CD8-positive, alpha-beta memory T cell (primary cell): ENCODE measurements around the gene MSLN. TPM values are rescaled to one million over a fixed set of nuclear protein-coding genes. Genes with fewer than 3 reads are reported as not detected.

ENCODE experiments used
- CTCF ChIA-PET: fragments of 350-600 bp; sonication (Branson Sonifier 250); formaldehyde crosslinking; loops from one replicate; lab custom pipeline; 2021; ENCODE audit warnings: antibody characterized with exemption; lab: Charles Lee
- POLR2A ChIA-PET: fragments of 350-600 bp; sonication (Branson Sonifier 250); formaldehyde crosslinking; loops from one replicate; lab custom pipeline; 2021; ENCODE audit warnings: antibody characterized with exemption; lab: Charles Lee
- DNase-seq, 5 donors: peaks; one replicate each; pipeline versions ENCODE4 v3.0.0 to v3.0.0-alpha.2; 2020 to 2022; ENCODE audit warnings: mixed read lengths in 1 of 5
- H3K27ac ChIP-seq: one replicate; pipeline ENCODE4 v1.7.0; 2013; ENCODE audit warnings: low read depth, mild to moderate bottlenecking, low read length, moderate library complexity
- H3K27me3 ChIP-seq: 2 replicates; pipeline ENCODE4 v1.7.0; 2013; ENCODE audit warnings: low read length, mild to moderate bottlenecking; ENCODE audit not compliant: insufficient read depth, poor library complexity, severe bottlenecking
- H3K36me3 ChIP-seq: 2 replicates; pipeline ENCODE4 v1.7.0; 2013; ENCODE audit warnings: mild to moderate bottlenecking, low read length, moderate library complexity; ENCODE audit not compliant: insufficient read depth
- H3K4me1 ChIP-seq: 2 replicates; pipeline ENCODE4 v1.7.0; 2013; ENCODE audit warnings: mild to moderate bottlenecking, low read length, moderate library complexity; ENCODE audit not compliant: insufficient read depth
- H3K4me3 ChIP-seq: 2 replicates; pipeline ENCODE4 v1.7.0; 2013; ENCODE audit warnings: mild to moderate bottlenecking, low read length
- H3K9me3 ChIP-seq: 2 replicates; pipeline ENCODE4 v1.7.0; 2013; ENCODE audit warnings: mild to moderate bottlenecking, low read length
- H3K27ac Mint-ChIP-seq, 8 donors: one replicate each; pipeline ENCODE4 v1.8.0; 2020 to 2021; ENCODE audit warnings: mixed read lengths in 8 of 8, mild to moderate bottlenecking in 6 of 8, inconsistent platforms in 3 of 8, moderate library complexity in 3 of 8
- H3K27me3 Mint-ChIP-seq, 2 donors: one replicate each; pipeline ENCODE4 v1.8.0; 2020 to 2021; ENCODE audit warnings: mixed read lengths in 2 of 2, mild to moderate bottlenecking in 1 of 2, moderate library complexity in 1 of 2
- H3K36me3 Mint-ChIP-seq, 3 donors: one replicate each; pipeline ENCODE4 v1.8.0; 2020 to 2021; ENCODE audit warnings: mixed read lengths in 3 of 3, inconsistent platforms in 1 of 3, mild to moderate bottlenecking in 1 of 3
- H3K4me1 Mint-ChIP-seq, 3 donors: one replicate each; pipeline ENCODE4 v1.8.0; 2020 to 2021; ENCODE audit warnings: mixed read lengths in 3 of 3, inconsistent platforms in 1 of 3, mild to moderate bottlenecking in 1 of 3
- H3K4me3 Mint-ChIP-seq, 7 donors: one replicate each; pipeline ENCODE4 v1.8.0; 2020 to 2021; ENCODE audit warnings: mixed read lengths in 7 of 7, mild to moderate bottlenecking in 6 of 7, moderate library complexity in 4 of 7, inconsistent platforms in 2 of 7
- H3K9me3 Mint-ChIP-seq, 5 donors: one replicate each; pipeline ENCODE4 v1.8.0; 2020 to 2022; ENCODE audit warnings: mixed read lengths in 5 of 5, mild to moderate bottlenecking in 3 of 5, moderate library complexity in 2 of 5, inconsistent platforms in 1 of 5
- polyA plus RNA-seq: library from polyadenylated mRNA; unstranded; fragments of 300-500 nt; fragmentation: Illumina TruSeq; gene quantifications from one replicate; pipeline ENCODE4 v1.2.3, GENCODE V29; 2021
- total RNA-seq, 2 experiments: library from RNA; stranded (reverse); gene quantifications; one replicate each; pipeline ENCODE4 v1.2.3, GENCODE V29; 2021

The MSLN gene
- total and polyA plus RNA-seq, 3 experiments from 2014 or later: not detected

DNA sequence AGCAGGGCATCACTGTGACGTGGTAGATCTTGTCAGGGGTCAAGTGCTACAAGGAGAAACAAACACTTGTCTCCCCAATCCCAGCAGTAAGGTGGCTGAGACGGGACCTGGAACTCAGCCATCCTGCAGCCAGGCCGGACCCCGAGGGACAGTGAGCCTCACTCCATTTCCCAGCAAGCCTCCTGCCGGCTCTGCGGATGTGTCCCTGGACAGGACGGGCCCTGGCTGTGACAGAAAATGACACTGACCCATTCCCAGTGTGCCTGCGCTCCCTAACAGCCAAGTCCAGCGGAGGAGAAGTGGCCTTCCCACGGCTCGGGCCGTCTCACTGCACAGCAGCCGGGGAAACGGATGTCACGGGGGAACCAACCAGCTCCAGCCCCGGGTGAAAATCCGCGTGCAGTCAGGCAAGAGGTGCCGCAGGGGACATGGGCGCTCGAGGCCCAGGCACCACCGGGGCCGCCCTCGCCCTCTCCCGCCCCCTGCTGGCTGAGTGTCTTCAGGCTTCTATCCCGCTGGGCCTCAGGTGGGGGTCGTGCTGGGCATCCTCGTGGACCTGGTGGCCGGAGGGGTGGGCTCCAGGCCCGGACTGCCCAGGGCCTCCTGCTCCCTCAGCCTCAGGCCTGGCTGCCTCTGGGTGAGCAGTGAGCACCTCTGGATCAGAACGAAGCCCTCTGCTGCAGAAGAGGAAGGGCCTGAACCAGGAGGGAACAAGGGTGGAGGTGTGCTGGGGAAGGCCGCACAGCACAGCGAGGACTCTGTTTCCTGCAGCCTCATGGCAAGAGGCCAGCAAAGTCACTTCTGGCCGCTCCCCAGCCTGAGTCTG is 26.9 kb upstream of the MSLN start:
- peak overlapping the region in 2 of 8 donors; percentile 41 to 58 for H3K27ac Mint-ChIP-seq
- CTCF ChIA-PET: interaction anchor here (18.9 kb wide), 1 partner anchor 16 kb away, joined by 332 read pairs; the partner anchor contains the start of genes ANTKMT, CCDC78, HAGHL and METRN
- Histone ChIP-seq H3K4me1 (no peaks in the 10 kb centered on the region), H3K9me3 (no peaks in the 10 kb centered on the region), H3K4me3 (no peak overlapping the region), H3K27me3 (no peaks in the 10 kb centered on the region), H3K36me3 (peaks cover 19% of the 10 kb centered on the region), H3K27ac (no peak overlapping the region)
- H3K4me1 Mint-ChIP-seq: no peaks in the 10 kb centered on the region
- peak overlapping the region in 1 of 7 donors; percentile 27 for H3K4me3 Mint-ChIP-seq
- POLR2A ChIA-PET: interaction anchor here (1.0 kb wide), 1 partner anchor 18 kb away, joined by 4 read pairs; no protein-coding TSS in a partner anchor
- peak in 2 of 5 donors; percentile 48 to 56 for DNase-seq
- H3K27me3 Mint-ChIP-seq: no peaks in the 10 kb centered on the region
- peaks cover 0 to 41% (median 2%) of the 10 kb centered on the region in 3 donors for H3K36me3 Mint-ChIP-seq
- H3K9me3 Mint-ChIP-seq: no peaks in the 10 kb centered on the region

DNA sequence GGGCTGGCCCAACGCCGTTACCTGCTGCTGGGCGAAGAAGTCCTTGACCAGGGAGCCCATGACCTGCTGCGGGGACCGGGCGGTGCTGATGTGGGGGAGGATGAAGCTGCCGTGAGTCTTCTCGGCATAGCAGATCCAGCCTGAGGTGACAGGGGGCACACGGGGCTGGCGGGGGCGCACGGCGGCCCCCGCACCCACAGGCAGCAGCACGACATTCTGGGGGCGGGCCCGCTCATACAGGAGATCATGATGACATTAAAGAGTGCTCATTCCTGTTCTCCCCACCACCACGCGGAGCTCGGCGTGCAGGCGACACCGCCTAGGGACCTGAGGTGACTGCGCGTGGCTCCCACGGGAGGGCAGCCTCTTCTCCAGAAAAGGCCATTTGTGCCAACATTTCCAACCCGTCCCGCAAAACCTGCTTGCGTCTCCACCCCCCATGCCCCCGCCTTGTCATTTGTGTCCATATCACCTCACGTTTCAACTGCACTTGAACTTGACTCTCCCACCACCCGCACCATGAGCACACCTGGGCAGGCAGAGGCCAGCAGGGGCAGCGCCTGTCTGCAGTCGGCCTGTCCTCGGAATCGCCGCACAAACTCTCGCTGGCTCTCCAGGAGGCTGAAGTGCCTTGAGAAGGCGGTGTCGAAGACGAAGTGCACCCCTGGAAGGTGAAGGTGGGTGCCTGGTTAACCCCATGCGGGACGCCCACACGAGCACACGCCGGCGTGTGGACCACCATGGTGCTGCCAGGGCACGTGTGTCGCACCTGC is 26.1 kb upstream of the MSLN start:
- Mint-ChIP-seq H3K36me3 (peaks cover 0 to 44% (median 2%) of the 10 kb centered on the region in 3 donors), H3K4me3 (no peak overlapping the region), H3K4me1 (peaks cover 0 to 4% (median 1%) of the 10 kb centered on the region in 3 donors), H3K27ac (no peak overlapping the region), H3K9me3 (no peaks in the 10 kb centered on the region), H3K27me3 (no peaks in the 10 kb centered on the region)
- CTCF ChIA-PET: interaction anchor here (18.9 kb wide), 1 partner anchor 17 kb away, joined by 332 read pairs; the partner anchor contains the start of genes ANTKMT, CCDC78, HAGHL and METRN
- Histone ChIP-seq H3K4me1 (no peaks in the 10 kb centered on the region), H3K27me3 (no peaks in the 10 kb centered on the region), H3K9me3 (no peaks in the 10 kb centered on the region), H3K4me3 (no peak overlapping the region), H3K36me3 (peaks cover 19% of the 10 kb centered on the region), H3K27ac (no peak overlapping the region)
- DNase-seq: no peak
- POLR2A ChIA-PET: no interaction called here

DNA sequence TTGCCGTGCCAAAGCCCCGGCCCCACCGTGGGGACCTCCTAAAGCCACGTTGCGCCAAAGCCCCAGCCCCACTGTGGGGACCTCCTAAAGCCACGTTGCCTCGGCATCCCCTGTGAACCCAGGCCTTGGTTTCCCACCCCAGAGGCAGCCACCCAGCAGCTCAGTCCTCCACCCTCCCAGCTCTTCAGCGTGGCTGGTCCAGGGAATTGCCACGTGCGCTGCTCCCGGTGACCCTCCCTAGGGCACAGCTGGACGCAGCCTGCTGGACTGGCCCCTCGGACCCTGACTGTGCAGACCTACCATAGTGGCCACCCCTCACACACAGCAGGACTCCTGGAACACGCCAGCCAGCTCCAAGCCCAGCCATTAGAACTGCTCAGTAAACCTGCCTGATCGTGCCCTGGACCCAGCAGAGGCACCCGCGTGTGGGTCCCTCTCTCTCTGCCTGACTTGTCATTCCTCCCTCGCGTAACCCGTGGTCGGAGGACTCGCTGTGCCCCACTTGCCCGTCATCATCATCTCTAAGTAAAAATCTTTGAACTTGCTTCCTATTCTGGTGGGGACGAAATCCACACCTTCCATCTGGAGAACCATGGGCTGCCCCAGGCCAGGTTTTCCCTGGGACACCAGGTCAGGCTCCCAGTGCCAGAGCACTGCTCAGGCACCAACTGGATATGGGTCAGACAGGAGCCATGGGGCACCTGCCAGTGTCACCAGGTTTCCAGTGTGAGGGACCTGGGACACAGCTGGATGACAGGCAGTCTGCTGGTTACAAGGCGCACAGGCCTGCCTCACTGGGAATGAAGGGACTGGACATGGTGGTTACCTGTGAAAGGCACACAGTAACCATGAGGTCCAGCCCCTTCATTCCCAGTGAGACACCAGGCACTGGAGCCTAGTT is 25.3 kb upstream of the MSLN start:
- ChIA-PET POLR2A (interaction anchor here (2.3 kb wide), 1 partner anchor 14 kb away, joined by 8 read pairs; the partner anchor contains the start of gene ANTKMT), CTCF (interaction anchor here (1.1 to 18.9 kb wide), 2 partner anchors 18 to 50 kb away, joined by 3 to 332 read pairs; partner anchors contain the start of genes ANTKMT, CCDC78, HAGHL and METRN)
- Histone ChIP-seq H3K9me3 (no peaks in the 10 kb centered on the region), H3K27ac (peak overlapping the region; percentile 75), H3K27me3 (no peaks in the 10 kb centered on the region), H3K4me3 (no peak overlapping the region), H3K36me3 (peaks cover 19% of the 10 kb centered on the region), H3K4me1 (peaks cover 7% of the 10 kb centered on the region)
- peak overlapping the region in 1 of 7 donors; percentile 76 for H3K4me3 Mint-ChIP-seq
- no peak for DNase-seq
- no peak overlapping the region for H3K27ac Mint-ChIP-seq
- H3K4me1 Mint-ChIP-seq: peaks cover 0 to 12% (median 1%) of the 10 kb centered on the region in 3 donors
- H3K27me3 Mint-ChIP-seq: no peaks in the 10 kb centered on the region
- peaks cover 0 to 47% (median 2%) of the 10 kb centered on the region in 3 donors for H3K36me3 Mint-ChIP-seq
- no peaks in the 10 kb centered on the region for H3K9me3 Mint-ChIP-seq

DNA sequence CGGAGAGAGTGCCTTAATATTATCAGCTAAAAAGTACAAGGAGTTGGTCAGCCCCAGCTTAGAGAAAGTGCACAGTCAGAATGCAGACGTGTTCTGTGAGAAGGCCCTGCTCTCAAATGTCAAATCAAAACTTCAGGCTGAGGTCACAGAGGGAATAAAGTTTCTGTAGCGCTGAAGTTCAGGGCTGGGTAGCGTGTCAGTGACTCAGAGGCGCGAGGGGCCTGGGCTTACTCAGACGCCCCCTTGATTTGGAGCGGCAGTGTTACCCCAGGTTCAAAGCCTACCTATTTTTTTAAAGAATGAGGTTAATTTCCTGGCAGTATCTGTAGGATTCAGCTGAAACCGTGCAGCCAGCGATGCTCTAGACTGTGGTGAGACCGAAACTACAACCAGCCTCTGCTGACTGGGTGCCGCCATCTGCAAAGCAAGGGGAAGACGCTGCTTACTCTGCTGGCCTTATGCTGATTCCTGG is 24.5 kb upstream of the MSLN start:
- Histone ChIP-seq H3K27ac (peak overlapping the region; percentile 75), H3K4me1 (peaks cover 10% of the 10 kb centered on the region), H3K36me3 (peaks cover 19% of the 10 kb centered on the region), H3K9me3 (no peaks in the 10 kb centered on the region), H3K4me3 (no peak overlapping the region), H3K27me3 (no peaks in the 10 kb centered on the region)
- Mint-ChIP-seq H3K4me1 (peaks cover 0 to 12% (median 1%) of the 10 kb centered on the region in 3 donors), H3K27ac (peak overlapping the region in 2 of 8 donors; percentile 38 to 76), H3K36me3 (peaks cover 0 to 47% (median 2%) of the 10 kb centered on the region in 3 donors), H3K4me3 (peak overlapping the region in 1 of 7 donors; percentile 34), H3K27me3 (no peaks in the 10 kb centered on the region), H3K9me3 (no peaks in the 10 kb centered on the region)
- ChIA-PET CTCF (interaction anchor here (1.1 to 18.9 kb wide), 2 partner anchors 19 to 49 kb away, joined by 3 to 332 read pairs; partner anchors contain the start of genes ANTKMT, CCDC78, HAGHL and METRN), POLR2A (interaction anchor here (0.6 to 2.3 kb wide), 2 partner anchors 15 to 24 kb away, joined by 3 to 8 read pairs; partner anchors contain the start of genes ANTKMT and MSLN)
- no peak for DNase-seq

DNA sequence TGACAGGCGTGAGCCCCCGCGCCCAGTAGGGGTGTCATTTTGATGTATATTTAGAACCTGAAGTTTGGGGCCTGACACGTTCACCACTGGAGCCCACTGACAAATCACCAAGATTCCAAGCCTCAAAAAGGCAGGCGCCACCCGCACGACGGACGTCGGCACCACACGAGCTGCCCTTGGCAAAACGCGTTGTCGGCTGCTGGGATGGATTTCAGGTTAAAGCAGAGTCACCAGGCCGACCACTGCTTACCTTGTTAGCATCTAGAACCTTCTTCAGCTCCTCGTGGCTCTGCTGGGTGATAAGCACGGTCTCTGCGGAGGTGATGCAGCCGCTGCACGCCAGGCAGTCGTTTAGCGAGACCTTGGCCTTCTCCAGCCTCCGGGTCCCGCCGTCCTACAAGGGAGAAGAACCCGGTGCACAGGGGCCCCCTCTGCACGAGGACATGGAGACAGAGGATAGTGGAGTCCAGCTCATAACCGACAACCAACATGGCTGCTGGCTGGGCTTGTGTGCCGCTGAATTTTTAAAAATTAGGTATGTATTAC is 23.5 kb upstream of the MSLN start:
- H3K4me3 ChIP-seq: no peak overlapping the region
- peak overlapping the region; percentile 38 for H3K27ac ChIP-seq
- DNase-seq: no peak
- H3K27ac Mint-ChIP-seq: peak overlapping the region in 1 of 8 donors; percentile 76
- peaks cover 19% of the 10 kb centered on the region for H3K36me3 ChIP-seq
- H3K27me3 Mint-ChIP-seq: no peaks in the 10 kb centered on the region
- H3K4me1 Mint-ChIP-seq: peaks cover 0 to 15% (median 1%) of the 10 kb centered on the region in 3 donors
- peaks cover 0 to 45% (median 2%) of the 10 kb centered on the region in 3 donors for H3K36me3 Mint-ChIP-seq
- H3K4me3 Mint-ChIP-seq: no peak overlapping the region
- peaks cover 10% of the 10 kb centered on the region for H3K4me1 ChIP-seq
- H3K27me3 ChIP-seq: no peaks in the 10 kb centered on the region
- ChIA-PET POLR2A (interaction anchor here (0.7 to 2.3 kb wide), 3 partner anchors 16 to 43 kb away, joined by 3 to 8 read pairs (median 4); partner anchors contain the start of gene ANTKMT), CTCF (interaction anchor here (18.9 kb wide), 1 partner anchor 20 kb away, joined by 332 read pairs; the partner anchor contains the start of genes ANTKMT, CCDC78, HAGHL and METRN)
- H3K9me3 Mint-ChIP-seq: no peaks in the 10 kb centered on the region
- H3K9me3 ChIP-seq: no peaks in the 10 kb centered on the region

DNA sequence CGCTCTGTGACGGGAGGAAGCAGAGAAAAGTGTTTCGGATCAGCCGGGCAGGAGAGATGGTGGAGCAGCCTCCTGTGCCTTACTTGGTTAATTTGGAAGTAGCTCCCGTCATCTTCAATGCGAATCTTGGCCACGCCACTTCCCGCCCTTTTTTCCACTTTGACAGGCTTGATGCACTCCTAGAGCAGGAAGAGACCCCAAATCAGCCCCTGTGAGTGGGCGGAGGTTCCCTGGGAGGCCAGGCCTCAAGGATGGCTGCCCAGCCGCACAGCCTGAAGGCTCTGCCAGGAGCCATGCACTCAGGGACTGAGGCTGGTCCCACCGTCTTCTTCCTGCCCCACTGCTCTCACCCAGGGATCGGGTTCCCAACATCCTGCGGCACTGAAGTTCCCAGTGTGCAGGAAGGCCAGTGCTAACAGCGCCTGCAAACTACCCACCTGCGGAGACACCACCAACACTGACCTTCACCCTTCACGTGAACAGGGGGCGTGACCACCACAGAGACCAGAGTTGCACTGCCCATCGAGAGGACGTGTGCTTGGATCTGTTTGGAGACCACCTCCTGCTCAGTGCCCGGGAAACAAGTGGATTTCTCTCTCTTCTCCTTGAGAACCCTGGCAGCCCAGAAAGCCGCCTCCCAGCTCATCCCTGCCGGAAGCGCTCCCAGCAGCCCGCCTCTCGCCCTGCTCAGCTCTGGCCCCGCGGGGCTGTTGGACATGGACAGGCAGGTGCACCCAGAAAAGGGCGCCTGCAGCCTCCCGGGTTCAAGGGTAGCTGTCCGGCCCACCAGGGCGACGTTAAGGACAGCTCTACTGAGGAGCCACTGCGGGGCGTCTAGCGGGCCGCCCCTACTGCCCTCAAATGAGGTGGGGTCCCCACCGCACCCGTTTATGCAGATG is 20.7 kb upstream of the MSLN start:
- Mint-ChIP-seq H3K27me3 (no peaks in the 10 kb centered on the region), H3K27ac (peak overlapping the region in 4 of 8 donors; percentile 50 to 77 (median 64)), H3K4me3 (peak overlapping the region; percentile 48 to 92 (median 73)), H3K4me1 (peaks cover 0 to 15% (median 1%) of the 10 kb centered on the region in 3 donors), H3K36me3 (peaks cover 0 to 35% (median 2%) of the 10 kb centered on the region in 3 donors), H3K9me3 (no peaks in the 10 kb centered on the region)
- H3K4me3 ChIP-seq: peak overlapping the region; percentile 71
- DNase-seq: no peak
- H3K36me3 ChIP-seq: peaks cover 9% of the 10 kb centered on the region
- H3K27ac ChIP-seq: peak overlapping the region; percentile 78
- ChIA-PET POLR2A (interaction anchor here (1.3 to 2.3 kb wide), 4 partner anchors 12 to 45 kb away, joined by 4 to 9 read pairs (median 4); partner anchors contain the start of gene ANTKMT), CTCF (interaction anchor here (0.6 to 18.9 kb wide), 10 partner anchors 8 to 64 kb away, joined by 3 to 332 read pairs (median 6); partner anchors contain the start of genes ANTKMT, CCDC78, CHTF18 and HAGHL)
- H3K9me3 ChIP-seq: no peaks in the 10 kb centered on the region
- H3K4me1 ChIP-seq: peaks cover 10% of the 10 kb centered on the region
- H3K27me3 ChIP-seq: no peaks in the 10 kb centered on the region
